Measurements from ENCODE around the gene NAPA. TPM values are rescaled to one million over a fixed set of nuclear protein-coding genes. Genes with fewer than 3 reads are reported as not detected.
A peak's percentile ranks its signal among the peaks of the same experiment; 100 is the strongest.

Gene NAPA
- total and polyA plus RNA-seq, 8 donors = 46.1 to 170 (median 106) TPM

DNA sequence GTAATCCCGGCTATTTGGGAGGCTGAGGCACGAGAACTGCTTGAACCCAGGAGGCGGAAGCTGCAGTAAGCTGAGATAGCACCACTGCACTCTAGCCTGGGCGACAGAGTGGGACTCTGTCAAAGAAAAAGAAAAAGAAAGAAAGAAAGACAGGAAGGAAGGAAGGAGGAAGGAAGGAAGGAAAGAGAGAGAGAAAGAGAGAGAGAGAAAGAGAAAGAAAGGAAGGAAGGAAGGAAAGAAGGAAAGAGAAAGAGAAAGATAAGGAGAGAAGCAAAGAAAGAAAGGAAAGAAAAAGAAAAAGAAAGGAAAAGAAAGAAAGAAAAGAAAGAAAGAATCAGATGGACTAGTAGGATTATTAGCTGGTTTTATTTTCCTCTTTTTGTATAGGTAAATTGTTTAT lies 35.3 kb upstream of the NAPA start:
- no peak for DNase-seq
- no peaks in the 10 kb centered on the region for H3K36me3 ChIP-seq
- peaks cover 4 to 7% (median 6%) of the 10 kb centered on the region in 4 donors for H3K4me1 ChIP-seq
- 87 to 96% (median 93%) methylated on average over 4 of the region's 4 CpGs for WGBS, 5 donors
- H3K27me3 ChIP-seq = peaks cover 0 to 28% (median 8%) of the 10 kb centered on the region in 3 donors
- H3K4me3 ChIP-seq = no peak overlapping the region
- intact Hi-C loops (cut with DNase I; ENCODE audit: low total_unique reads) = no loop called here
- H3K9me3 ChIP-seq = no peaks in the 10 kb centered on the region
- H3K27ac ChIP-seq = no peak overlapping the region
- TF ChIP-seq POLR2A (IDR thresholded peaks at IDR 0.05) (no peak), EP300 (IDR thresholded peaks at IDR 0.05) (no peak), POLR2AphosphoS5 (IDR thresholded peaks at IDR 0.05) (no peak)
- TF ChIP-seq, protein P1, sequence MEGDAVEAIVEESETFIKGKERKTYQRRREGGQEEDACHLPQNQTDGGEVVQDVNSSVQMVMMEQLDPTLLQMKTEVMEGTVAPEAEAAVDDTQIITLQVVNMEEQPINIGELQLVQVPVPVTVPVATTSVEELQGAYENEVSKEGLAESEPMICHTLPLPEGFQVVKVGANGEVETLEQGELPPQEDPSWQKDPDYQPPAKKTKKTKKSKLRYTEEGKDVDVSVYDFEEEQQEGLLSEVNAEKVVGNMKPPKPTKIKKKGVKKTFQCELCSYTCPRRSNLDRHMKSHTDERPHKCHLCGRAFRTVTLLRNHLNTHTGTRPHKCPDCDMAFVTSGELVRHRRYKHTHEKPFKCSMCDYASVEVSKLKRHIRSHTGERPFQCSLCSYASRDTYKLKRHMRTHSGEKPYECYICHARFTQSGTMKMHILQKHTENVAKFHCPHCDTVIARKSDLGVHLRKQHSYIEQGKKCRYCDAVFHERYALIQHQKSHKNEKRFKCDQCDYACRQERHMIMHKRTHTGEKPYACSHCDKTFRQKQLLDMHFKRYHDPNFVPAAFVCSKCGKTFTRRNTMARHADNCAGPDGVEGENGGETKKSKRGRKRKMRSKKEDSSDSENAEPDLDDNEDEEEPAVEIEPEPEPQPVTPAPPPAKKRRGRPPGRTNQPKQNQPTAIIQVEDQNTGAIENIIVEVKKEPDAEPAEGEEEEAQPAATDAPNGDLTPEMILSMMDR (IDR thresholded peaks at IDR 0.05) = no peak

DNA sequence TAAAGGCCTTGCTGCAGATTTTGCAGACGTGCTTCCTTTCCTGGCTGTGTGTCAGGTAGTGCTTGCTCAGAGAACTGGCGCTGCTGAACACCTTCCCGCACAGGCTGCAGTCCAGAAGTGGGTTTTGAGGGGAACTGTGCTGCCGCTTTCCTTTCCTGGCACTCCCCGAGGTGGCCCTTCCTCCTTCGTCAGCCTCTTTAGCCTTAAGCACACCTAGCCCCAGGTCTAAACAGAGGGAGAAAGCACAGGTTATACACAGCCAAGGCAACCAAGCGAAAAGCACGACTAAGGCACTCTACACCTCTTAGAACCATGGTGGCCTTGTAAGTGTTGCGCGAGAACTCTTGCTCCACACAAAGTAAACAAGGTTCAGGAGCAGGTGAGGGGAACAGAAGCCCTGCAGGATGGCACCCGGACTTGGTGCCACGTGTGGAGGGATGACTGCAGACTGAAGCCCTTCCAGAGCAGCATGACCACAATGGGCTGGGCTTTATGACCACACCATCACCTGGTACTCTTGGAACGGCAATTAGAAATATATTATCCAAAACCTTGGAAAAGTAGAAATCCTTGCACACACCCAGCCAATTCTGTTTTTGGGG lies 34.5 kb upstream of the NAPA start:
- TF ChIP-seq POLR2AphosphoS5 (IDR thresholded peaks at IDR 0.05) = no peak
- TF ChIP-seq, protein P1 (IDR thresholded peaks at IDR 0.05) = no peak
- TF ChIP-seq POLR2A (IDR thresholded peaks at IDR 0.05) = no peak
- no peak for TF ChIP-seq EP300 (IDR thresholded peaks at IDR 0.05)
- 77 to 84% (median 79%) methylated on average over 13 of the region's 13 CpGs for WGBS, 5 donors
- Histone ChIP-seq H3K27me3 (peaks cover 5 to 36% (median 14%) of the 10 kb centered on the region in 3 donors), H3K27ac (no peak overlapping the region), H3K4me3 (no peak overlapping the region), H3K9me3 (no peaks in the 10 kb centered on the region), H3K36me3 (no peaks in the 10 kb centered on the region), H3K4me1 (peaks cover 7 to 11% (median 10%) of the 10 kb centered on the region in 4 donors)
- intact Hi-C loops (cut with DNase I; ENCODE audit: low total_unique reads) = no loop called here
- no peak for DNase-seq

DNA sequence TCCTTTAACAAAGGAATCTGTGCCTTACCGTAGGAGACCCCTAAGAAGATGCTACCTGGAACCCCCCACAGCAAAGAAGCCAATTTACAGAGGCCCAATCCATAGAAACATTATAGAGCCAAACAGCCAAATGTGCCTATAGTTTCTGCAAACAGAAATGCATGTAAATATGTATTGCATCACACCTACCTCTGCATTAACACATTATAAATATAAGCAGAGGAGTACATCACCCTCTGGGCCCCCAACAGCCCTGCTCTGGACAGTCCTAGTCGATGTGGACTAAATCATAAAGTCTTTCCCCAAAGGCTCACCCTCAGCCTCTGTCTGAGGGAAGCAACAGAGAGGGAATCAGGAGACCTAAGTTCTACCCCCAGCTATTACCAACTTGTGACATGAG lies 32.3 kb upstream of the NAPA start:
- intact Hi-C loops (cut with DNase I; ENCODE audit: low total_unique reads) = no loop called here
- Histone ChIP-seq H3K27ac (no peak overlapping the region), H3K9me3 (no peaks in the 10 kb centered on the region), H3K36me3 (no peaks in the 10 kb centered on the region), H3K4me3 (no peak overlapping the region), H3K4me1 (peaks cover 7 to 11% (median 10%) of the 10 kb centered on the region in 4 donors), H3K27me3 (peaks cover 5 to 43% (median 19%) of the 10 kb centered on the region in 3 donors)
- TF ChIP-seq POLR2AphosphoS5 (IDR thresholded peaks at IDR 0.05) = no peak
- TF ChIP-seq POLR2A (IDR thresholded peaks at IDR 0.05) = no peak
- TF ChIP-seq, protein P1 (IDR thresholded peaks at IDR 0.05) = no peak
- no peak for TF ChIP-seq EP300 (IDR thresholded peaks at IDR 0.05)
- WGBS, 5 donors = 68 to 81% (median 71%) methylated on average over 2 of the region's 2 CpGs
- no peak for DNase-seq

DNA sequence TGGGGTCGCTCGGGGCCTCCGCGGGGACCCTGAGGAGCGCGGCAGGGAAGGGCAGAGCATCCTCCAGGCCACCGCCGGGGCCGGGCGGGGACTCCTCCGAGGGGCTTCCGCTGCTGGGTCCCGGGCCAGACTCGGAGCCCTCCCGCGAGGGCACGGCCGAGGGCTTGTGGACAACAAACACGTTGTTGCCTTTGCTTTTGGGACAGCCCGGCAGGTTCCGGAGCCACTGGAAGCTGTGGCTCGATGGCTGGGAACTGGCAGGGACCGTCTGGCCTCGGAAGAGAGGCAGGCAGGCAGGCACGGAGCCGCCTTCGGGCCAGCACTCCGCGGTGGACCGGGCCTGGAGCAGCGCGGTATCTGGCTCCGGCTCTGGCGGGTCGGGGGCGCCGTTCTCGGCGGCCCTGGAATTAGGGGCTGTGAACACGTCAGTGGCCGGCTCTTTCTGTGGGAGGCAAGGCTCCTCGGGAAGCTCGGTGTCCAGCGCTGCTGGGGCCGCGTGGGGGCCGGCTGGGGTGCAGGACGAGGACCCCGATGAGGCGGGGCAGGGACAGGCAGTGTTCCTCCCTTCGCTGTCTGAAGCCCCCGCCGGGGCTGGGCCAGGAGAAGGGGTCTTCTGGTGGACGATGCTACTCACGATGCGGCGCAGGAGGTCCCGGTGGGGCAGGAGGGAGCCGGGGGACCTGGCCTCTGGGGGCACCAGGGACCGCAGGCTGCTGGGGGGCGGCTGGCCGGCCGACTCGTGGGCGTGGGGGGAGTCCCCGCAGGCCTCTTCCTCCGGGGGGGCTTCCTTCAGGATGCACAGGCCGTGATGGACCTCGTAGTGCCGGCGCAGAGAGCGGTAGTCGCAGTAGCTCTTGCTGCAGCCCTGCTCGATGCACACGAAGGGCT lies 30.4 kb upstream of the NAPA start:
- peaks cover 7 to 18% (median 10%) of the 10 kb centered on the region in 4 donors for H3K4me1 ChIP-seq
- no peaks in the 10 kb centered on the region for H3K9me3 ChIP-seq
- 20 to 69% (median 29%) methylated on average over 7 to 75 of the region's 75 CpGs for WGBS, 5 donors
- no peaks in the 10 kb centered on the region for H3K36me3 ChIP-seq
- H3K27me3 ChIP-seq = peaks cover 5 to 43% (median 19%) of the 10 kb centered on the region in 3 donors
- intact Hi-C loops (cut with DNase I; ENCODE audit: low total_unique reads) = no loop called here
- peak overlapping the region; percentile 10 to 30 (median 22) for H3K4me3 ChIP-seq
- DNase-seq = no peak
- no peak overlapping the region for H3K27ac ChIP-seq
- TF ChIP-seq EP300 (IDR thresholded peaks at IDR 0.05) (no peak), POLR2A (IDR thresholded peaks at IDR 0.05) (no peak), POLR2AphosphoS5 (IDR thresholded peaks at IDR 0.05) (no peak)
- TF ChIP-seq, protein P1 (IDR thresholded peaks at IDR 0.05) = no peak

Measured in stomach (tissue), 9 donors.